GM19239 (cell line): Measurements from ENCODE around the gene WDR46.

Experiments
- DNase-seq: peaks from one replicate; pipeline ENCODE4 v3.0.0; 2011; ENCODE audit warnings: low spot score; ENCODE audit not compliant: insufficient read length
- FAIRE-seq: peaks from 2 replicates; lab custom pipeline; 2011; peaks lifted over from hg19 to GRCh38; lab: Jason Lieb, UNC

WDR46 gene

GRCh38 chr6:33288921-33289783 is at the start of gene WDR46, which contains the start of gene PFDN6:
WDR46 (minus strand) TSS chr6:33289239; CDS start chr6:33289170, 69 bp downstream.
PFDN6 (plus strand) TSS chr6:33289601; CDS start chr6:33289857, 256 bp downstream.
- FAIRE-seq (peak; percentile 95), DNase-seq (peak; percentile 82)

- FAIRE-seq (no peak), DNase-seq (no peak)
Measured at GRCh38 chr6:33336495-33336894, 47.5 kb upstream of the WDR46 start.

- DNase-seq = no peak
- no peak for FAIRE-seq
Measured at GRCh38 chr6:33335916-33336315, 46.9 kb upstream of the WDR46 start.

GRCh38 chr6:33333666-33334065 is 44.6 kb upstream of the WDR46 start:
- no peak for FAIRE-seq

GRCh38 chr6:33330736-33331135 is 41.7 kb upstream of the WDR46 start:
- FAIRE-seq (no peak), DNase-seq (no peak)

More at GRCh38 chr6:33333666-33334065, 44.6 kb upstream of the WDR46 start:
- no peak for DNase-seq

GRCh38 chr6:33329058-33329457 is 40.0 kb upstream of the WDR46 start:
- no peak for FAIRE-seq
- DNase-seq = no peak

- no peak for DNase-seq
- peak; percentile 72 for FAIRE-seq
Measured at GRCh38 chr6:33324125-33324524, 35.1 kb upstream of the WDR46 start.

- DNase-seq (no peak), FAIRE-seq (no peak)
Measured at GRCh38 chr6:33323623-33323948, 34.5 kb upstream of the WDR46 start.

GRCh38 chr6:33321227-33321626 is 32.2 kb upstream of the WDR46 start:
- DNase-seq (no peak), FAIRE-seq (no peak)

- FAIRE-seq = no peak
- DNase-seq = no peak
Measured at GRCh38 chr6:33320315-33321181, 31.5 kb upstream of the WDR46 start.

- DNase-seq = no peak
- FAIRE-seq = no peak
Measured at GRCh38 chr6:33319939-33320314, 30.9 kb upstream of the WDR46 start.

GRCh38 chr6:33318426-33319073 is 29.5 kb upstream of the WDR46 start:
- DNase-seq (no peak), FAIRE-seq (no peak)

- peak; percentile 94 for FAIRE-seq
- peak; percentile 72 for DNase-seq
Measured at GRCh38 chr6:33317669-33318425, 28.8 kb upstream of the WDR46 start, which contains the start of gene ZBTB22. ZBTB22 (minus strand) TSS chr6:33317744; CDS start chr6:33316916, 828 bp downstream.

GRCh38 chr6:33317419-33317668 is 28.3 kb upstream of the WDR46 start:
- no peak for DNase-seq

GRCh38 chr6:33316603-33317418 is 27.8 kb upstream of the WDR46 start:
- DNase-seq = no peak
- no peak for FAIRE-seq

More at GRCh38 chr6:33317419-33317668, 28.3 kb upstream of the WDR46 start:
- no peak for FAIRE-seq

- FAIRE-seq = no peak
- DNase-seq = no peak
Measured at GRCh38 chr6:33315793-33316602, 27.0 kb upstream of the WDR46 start.

GRCh38 chr6:33314943-33315792 is 26.1 kb upstream of the WDR46 start:
- DNase-seq = no peak
- no peak for FAIRE-seq
